Liver (tissue), 9 donors: Measurements from ENCODE around the gene NR2F2. TPM values are rescaled to one million over a fixed set of nuclear protein-coding genes. Genes with fewer than 3 reads are reported as not detected.

ENCODE experiments used
- DNase-seq: peaks from one replicate; pipeline ENCODE4 v3.0.0-alpha.2; 2017; ENCODE audit warnings: low spot score
- H3K27ac ChIP-seq, 2 donors: one replicate each; pipeline ENCODE4 v1.7.0; 2013; ENCODE audit warnings: inconsistent platforms in 2 of 2, low read length in 2 of 2, control low read depth in 1 of 2, low read depth in 1 of 2, mild to moderate bottlenecking in 1 of 2
- H3K27me3 ChIP-seq, 4 donors: one replicate each; pipeline versions ENCODE4 v1.6.1 to v1.7.0; 2013; ENCODE audit warnings: low read length in 3 of 4, inconsistent platforms in 1 of 4, mild to moderate bottlenecking in 1 of 4, moderate library complexity in 1 of 4; ENCODE audit not compliant: control insufficient read depth in 4 of 4, insufficient read depth in 4 of 4
- H3K36me3 ChIP-seq, 4 donors: one replicate each; pipeline versions ENCODE4 v1.6.1 to v1.7.0; 2013; ENCODE audit warnings: low read length in 3 of 4, mild to moderate bottlenecking in 3 of 4, low read depth in 1 of 4, moderate library complexity in 1 of 4; ENCODE audit not compliant: control insufficient read depth in 4 of 4, insufficient read depth in 3 of 4
- H3K4me1 ChIP-seq, 4 donors: one replicate each; pipeline versions ENCODE4 v1.6.1 to v1.7.0; 2013; ENCODE audit warnings: low read length in 3 of 4, mild to moderate bottlenecking in 3 of 4, moderate library complexity in 1 of 4; ENCODE audit not compliant: control insufficient read depth in 4 of 4, insufficient read depth in 4 of 4
- H3K4me3 ChIP-seq, 3 donors: one replicate each; pipeline versions ENCODE4 v1.6.1 to v1.7.0; 2013; ENCODE audit warnings: low read length in 3 of 3, control low read depth in 1 of 3, low read depth in 1 of 3, mild to moderate bottlenecking in 1 of 3
- H3K9ac ChIP-seq, 2 donors: one replicate each; pipeline ENCODE4 v1.7.0; 2013; ENCODE audit warnings: low read length in 2 of 2, mild to moderate bottlenecking in 2 of 2, moderate library complexity in 2 of 2, control low read depth in 1 of 2, low read depth in 1 of 2
- H3K9me3 ChIP-seq, 4 donors: one replicate each; pipeline versions ENCODE4 v1.6.1 to v1.7.0; 2013; ENCODE audit warnings: low read length in 3 of 4; ENCODE audit not compliant: control insufficient read depth in 4 of 4
- ATF3 ChIP-seq: IDR thresholded peaks from 2 replicates; pipeline ENCODE4 v1.6.1; 2016; ENCODE audit warnings: antibody characterized with exemption
- CTCF ChIP-seq: fragments of 150-350 bp; IDR thresholded peaks from 2 replicates; pipeline ENCODE4 v1.5.1; 2017; ENCODE audit warnings: improper control_type of control experiment, low read depth, low read length; ENCODE audit not compliant: missing input control
- FOXA1 ChIP-seq: IDR thresholded peaks from 2 replicates; pipeline ENCODE4 v1.6.1; 2016; ENCODE audit warnings: antibody characterized with exemption
- GABPA ChIP-seq, 2 donors: IDR thresholded peaks in 1 of 2; conservative IDR thresholded peaks in 1 of 2; 2 replicates each; pipeline ENCODE4 v1.6.1; 2016; ENCODE audit warnings: antibody characterized with exemption in 2 of 2, mild to moderate bottlenecking in 1 of 2, moderate library complexity in 1 of 2
- HNF4A ChIP-seq, 2 donors: conservative IDR thresholded peaks; 2 replicates each; pipeline ENCODE4 v1.6.1; 2016; ENCODE audit warnings: antibody characterized with exemption in 2 of 2, mild to moderate bottlenecking in 2 of 2
- HNF4G ChIP-seq: IDR thresholded peaks from 2 replicates; pipeline ENCODE4 v1.6.1; 2016; ENCODE audit warnings: antibody characterized with exemption
- JUND ChIP-seq, 2 donors: IDR thresholded peaks; 2 replicates each; pipeline ENCODE4 v1.6.1; 2016; ENCODE audit warnings: antibody characterized with exemption in 2 of 2
- NR2F2 ChIP-seq: IDR thresholded peaks from 2 replicates; pipeline ENCODE4 v1.6.1; 2016; ENCODE audit warnings: antibody characterized with exemption
- RAD21 ChIP-seq, 2 donors: IDR thresholded peaks; 2 replicates each; pipeline ENCODE4 v1.6.1; 2016; ENCODE audit warnings: antibody characterized with exemption in 2 of 2, mild to moderate bottlenecking in 2 of 2
- RXRA ChIP-seq, 2 donors: IDR thresholded peaks; 2 replicates each; pipeline ENCODE4 v1.6.1; 2017 to 2018; ENCODE audit warnings: antibody characterized with exemption in 2 of 2, mild to moderate bottlenecking in 1 of 2
- SP1 ChIP-seq: IDR thresholded peaks from 2 replicates; pipeline ENCODE4 v1.6.1; 2018; ENCODE audit warnings: antibody characterized with exemption, mild to moderate bottlenecking
- ZBTB33 ChIP-seq: IDR thresholded peaks from 2 replicates; pipeline ENCODE4 v1.6.1; 2016; ENCODE audit warnings: antibody characterized with exemption
- WGBS: extraction: QIAGEN DNeasy Blood & Tissue Kit; methylation state at CpG from one replicate; pipeline ENCODE4 v1.1.7; 2013; 5-methylcytosine and 5-hydroxymethylcytosine counted together
- polyA plus RNA-seq, 2 donors: library from polyadenylated mRNA; stranded (reverse) in 1 of 2; unstranded in 1 of 2; fragments of 200-250 nt in 1 of 2; fragments of >200 nt in 1 of 2; fragmentation: Nextera tagmentation in 1 of 2; extraction: Ambion mirVana in 1 of 2; gene quantifications; one replicate each; pipeline versions ENCODE4 v1.2.1 to v1.2.3, GENCODE V29; 2013 to 2015
- total RNA-seq, 2 donors: library from RNA; depleted of rRNA; stranded (reverse); fragments of >200 nt; gene quantifications; one replicate each; pipeline ENCODE4 v1.2.3, GENCODE V29; 2014
- TF ChIP-seq, protein P1 (sequence below): IDR thresholded peaks from 2 replicates; pipeline ENCODE4 v1.6.1; 2016; ENCODE audit warnings: antibody characterized with exemption
- TF ChIP-seq, protein P2 (sequence below): IDR thresholded peaks from 2 replicates; pipeline ENCODE4 v1.6.1; 2016; ENCODE audit warnings: antibody characterized with exemption, mild to moderate bottlenecking
- donor health status: healthy.
- donor health status: healthy.
- donor health status: healthy.
- donor health status: healthy.
- donor health status: healthy.

NR2F2 gene
- total and polyA plus RNA-seq, 4 donors: 5.9 to 22.4 (median 9.2) TPM

GRCh38 chr15:96335411-96336024 is 5.0 kb downstream of the NR2F2 start:
- H3K9me3 ChIP-seq: no peaks in the 10 kb centered on the region
- H3K27ac ChIP-seq: peak overlapping the region; percentile 90 to 94
- peak overlapping the region; percentile 67 to 91 for H3K9ac ChIP-seq
- TF ChIP-seq RXRA (IDR thresholded peaks at IDR 0.05) (no peak), NR2F2 (no peak), SP1 (no peak), ZBTB33 (no peak), HNF4G (no peak), FOXA1 (no peak), RAD21 (IDR thresholded peaks at IDR 0.05) (no peak), HNF4A (conservative IDR thresholded peaks at IDR 0.05) (no peak), GABPA (IDR thresholded peaks at IDR 0.05 in 1 of 2, conservative IDR thresholded peaks at IDR 0.05 in 1 of 2) (no peak), ATF3 (no peak), CTCF (no peak), JUND (IDR thresholded peaks at IDR 0.05) (no peak)
- TF ChIP-seq, protein P1, sequence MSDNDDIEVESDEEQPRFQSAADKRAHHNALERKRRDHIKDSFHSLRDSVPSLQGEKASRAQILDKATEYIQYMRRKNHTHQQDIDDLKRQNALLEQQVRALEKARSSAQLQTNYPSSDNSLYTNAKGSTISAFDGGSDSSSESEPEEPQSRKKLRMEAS: no peak
- TF ChIP-seq, protein P2, sequence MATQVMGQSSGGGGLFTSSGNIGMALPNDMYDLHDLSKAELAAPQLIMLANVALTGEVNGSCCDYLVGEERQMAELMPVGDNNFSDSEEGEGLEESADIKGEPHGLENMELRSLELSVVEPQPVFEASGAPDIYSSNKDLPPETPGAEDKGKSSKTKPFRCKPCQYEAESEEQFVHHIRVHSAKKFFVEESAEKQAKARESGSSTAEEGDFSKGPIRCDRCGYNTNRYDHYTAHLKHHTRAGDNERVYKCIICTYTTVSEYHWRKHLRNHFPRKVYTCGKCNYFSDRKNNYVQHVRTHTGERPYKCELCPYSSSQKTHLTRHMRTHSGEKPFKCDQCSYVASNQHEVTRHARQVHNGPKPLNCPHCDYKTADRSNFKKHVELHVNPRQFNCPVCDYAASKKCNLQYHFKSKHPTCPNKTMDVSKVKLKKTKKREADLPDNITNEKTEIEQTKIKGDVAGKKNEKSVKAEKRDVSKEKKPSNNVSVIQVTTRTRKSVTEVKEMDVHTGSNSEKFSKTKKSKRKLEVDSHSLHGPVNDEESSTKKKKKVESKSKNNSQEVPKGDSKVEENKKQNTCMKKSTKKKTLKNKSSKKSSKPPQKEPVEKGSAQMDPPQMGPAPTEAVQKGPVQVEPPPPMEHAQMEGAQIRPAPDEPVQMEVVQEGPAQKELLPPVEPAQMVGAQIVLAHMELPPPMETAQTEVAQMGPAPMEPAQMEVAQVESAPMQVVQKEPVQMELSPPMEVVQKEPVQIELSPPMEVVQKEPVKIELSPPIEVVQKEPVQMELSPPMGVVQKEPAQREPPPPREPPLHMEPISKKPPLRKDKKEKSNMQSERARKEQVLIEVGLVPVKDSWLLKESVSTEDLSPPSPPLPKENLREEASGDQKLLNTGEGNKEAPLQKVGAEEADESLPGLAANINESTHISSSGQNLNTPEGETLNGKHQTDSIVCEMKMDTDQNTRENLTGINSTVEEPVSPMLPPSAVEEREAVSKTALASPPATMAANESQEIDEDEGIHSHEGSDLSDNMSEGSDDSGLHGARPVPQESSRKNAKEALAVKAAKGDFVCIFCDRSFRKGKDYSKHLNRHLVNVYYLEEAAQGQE: no peak
- peaks cover 3 to 36% (median 28%) of the 10 kb centered on the region in 4 donors for H3K4me1 ChIP-seq
- 5% methylated on average over 6 of the region's 6 CpGs for WGBS
- DNase-seq: no peak
- no peaks in the 10 kb centered on the region for H3K27me3 ChIP-seq
- H3K36me3 ChIP-seq: peaks cover 0 to 5% (median 0%) of the 10 kb centered on the region in 4 donors
- peak overlapping the region; percentile 73 to 92 (median 74) for H3K4me3 ChIP-seq

DNA sequence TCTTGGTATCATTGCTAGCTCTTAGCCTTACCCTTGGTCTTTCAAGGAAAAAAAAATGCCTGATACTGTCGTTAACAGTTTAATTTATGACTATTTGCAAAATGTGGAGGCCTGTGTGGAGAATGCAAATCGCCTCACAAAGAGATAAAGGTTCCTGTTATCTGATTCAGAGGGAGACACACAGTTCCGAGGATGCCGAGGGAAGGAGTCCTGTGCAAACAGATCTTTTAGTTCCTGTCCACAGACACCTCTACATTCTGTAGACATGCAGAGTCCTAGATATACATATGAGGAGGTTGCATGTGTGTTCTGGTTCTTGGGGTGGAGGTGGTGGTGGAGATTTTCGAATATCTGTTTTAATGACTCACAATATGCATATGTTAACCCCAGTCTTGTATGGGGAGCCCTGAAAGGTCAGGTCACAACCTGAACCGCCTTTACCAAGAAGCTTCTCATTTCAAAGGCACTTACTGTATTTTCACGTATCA is 5.7 kb downstream of the NR2F2 start:
- peak overlapping the region; percentile 73 to 92 (median 74) for H3K4me3 ChIP-seq
- 4% methylated on average over 7 of the region's 7 CpGs for WGBS
- no peak for DNase-seq
- TF ChIP-seq HNF4G (no peak), RXRA (IDR thresholded peaks at IDR 0.05) (no peak), SP1 (no peak), CTCF (no peak)
- H3K4me1 ChIP-seq: peaks cover 3 to 36% (median 28%) of the 10 kb centered on the region in 4 donors
- peak overlapping the region; percentile 90 to 94 for H3K27ac ChIP-seq
- no peaks in the 10 kb centered on the region for H3K27me3 ChIP-seq
- peaks cover 0 to 5% (median 0%) of the 10 kb centered on the region in 4 donors for H3K36me3 ChIP-seq
- H3K9me3 ChIP-seq: no peaks in the 10 kb centered on the region
- peak overlapping the region; percentile 67 to 91 for H3K9ac ChIP-seq
